ENCODE results near the gene PPP1R7. TPM values are rescaled to one million over a fixed set of nuclear protein-coding genes. Genes with fewer than 3 reads are reported as not detected.

The PPP1R7 gene
- total and polyA plus RNA-seq, 7 donors = 44.0 to 108 (median 72.5) TPM

DNA sequence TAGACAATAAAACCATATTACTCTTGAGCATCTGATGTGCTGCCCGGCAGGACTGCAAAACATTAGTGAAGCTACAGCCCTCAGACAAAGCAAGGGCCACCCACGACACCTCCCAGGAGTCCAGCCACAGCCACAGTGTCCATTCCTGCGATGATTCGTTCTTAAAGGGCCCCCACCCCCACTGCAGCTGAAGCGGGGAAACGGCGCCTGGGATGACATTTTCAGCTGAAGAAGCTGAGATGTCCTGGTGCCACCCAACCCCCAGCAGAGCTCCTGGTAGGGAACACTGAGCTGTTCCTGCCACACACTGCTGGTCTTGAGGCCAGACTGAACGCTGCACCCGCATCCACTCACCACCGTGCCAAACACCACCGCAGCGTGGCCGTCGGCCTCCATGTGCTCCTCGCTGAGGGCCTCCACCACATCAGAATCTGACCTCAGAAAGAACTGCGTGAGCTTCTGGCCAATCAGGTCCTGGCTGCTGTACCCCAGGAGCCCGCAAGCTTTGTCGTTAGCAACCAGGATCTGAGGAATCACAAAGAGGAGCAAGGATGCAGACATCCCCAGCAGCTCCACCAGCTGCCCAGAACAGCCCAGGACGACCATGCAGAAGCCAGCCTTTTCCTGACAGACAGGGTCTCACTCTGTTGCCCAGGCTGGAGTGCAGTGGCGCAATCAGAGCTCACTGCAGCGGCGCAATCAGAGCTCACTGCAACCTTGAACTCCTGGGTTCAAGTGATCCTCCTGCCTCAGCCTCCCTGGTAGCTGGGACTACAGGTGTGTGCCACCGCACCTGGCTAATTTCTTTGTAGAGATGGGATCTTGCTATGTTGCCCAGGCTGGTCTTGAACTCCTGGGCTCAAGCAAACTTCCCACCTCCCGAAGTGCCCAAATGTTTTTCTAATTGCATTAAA, 10.5 kb upstream of the PPP1R7 start:
- H3K36me3 ChIP-seq (ENCODE audit: insufficient read depth in 1 of 2, low read depth in 1 of 2) = no peaks in the 10 kb centered on the region
- intact Hi-C loops (cut with DNase I) = no loop called here
- DNase-seq = peak in 1 of 2 donors; percentile 29
- H3K4me3 ChIP-seq = no peak overlapping the region
- H3K4me1 ChIP-seq = no peaks in the 10 kb centered on the region
- no peaks in the 10 kb centered on the region for H3K27me3 ChIP-seq (ENCODE audit: insufficient read depth in 3 of 3, low read length in 2 of 3)
- TF ChIP-seq, protein P1, sequence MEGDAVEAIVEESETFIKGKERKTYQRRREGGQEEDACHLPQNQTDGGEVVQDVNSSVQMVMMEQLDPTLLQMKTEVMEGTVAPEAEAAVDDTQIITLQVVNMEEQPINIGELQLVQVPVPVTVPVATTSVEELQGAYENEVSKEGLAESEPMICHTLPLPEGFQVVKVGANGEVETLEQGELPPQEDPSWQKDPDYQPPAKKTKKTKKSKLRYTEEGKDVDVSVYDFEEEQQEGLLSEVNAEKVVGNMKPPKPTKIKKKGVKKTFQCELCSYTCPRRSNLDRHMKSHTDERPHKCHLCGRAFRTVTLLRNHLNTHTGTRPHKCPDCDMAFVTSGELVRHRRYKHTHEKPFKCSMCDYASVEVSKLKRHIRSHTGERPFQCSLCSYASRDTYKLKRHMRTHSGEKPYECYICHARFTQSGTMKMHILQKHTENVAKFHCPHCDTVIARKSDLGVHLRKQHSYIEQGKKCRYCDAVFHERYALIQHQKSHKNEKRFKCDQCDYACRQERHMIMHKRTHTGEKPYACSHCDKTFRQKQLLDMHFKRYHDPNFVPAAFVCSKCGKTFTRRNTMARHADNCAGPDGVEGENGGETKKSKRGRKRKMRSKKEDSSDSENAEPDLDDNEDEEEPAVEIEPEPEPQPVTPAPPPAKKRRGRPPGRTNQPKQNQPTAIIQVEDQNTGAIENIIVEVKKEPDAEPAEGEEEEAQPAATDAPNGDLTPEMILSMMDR (IDR thresholded peaks at IDR 0.05) = no peak
- ATAC-seq = no peak
- no peaks in the 10 kb centered on the region for H3K9me3 ChIP-seq
- WGBS, 3 donors = 92 to 95% (median 94%) methylated on average over 24 of the region's 24 CpGs
- H3K27ac ChIP-seq = no peak overlapping the region

DNA sequence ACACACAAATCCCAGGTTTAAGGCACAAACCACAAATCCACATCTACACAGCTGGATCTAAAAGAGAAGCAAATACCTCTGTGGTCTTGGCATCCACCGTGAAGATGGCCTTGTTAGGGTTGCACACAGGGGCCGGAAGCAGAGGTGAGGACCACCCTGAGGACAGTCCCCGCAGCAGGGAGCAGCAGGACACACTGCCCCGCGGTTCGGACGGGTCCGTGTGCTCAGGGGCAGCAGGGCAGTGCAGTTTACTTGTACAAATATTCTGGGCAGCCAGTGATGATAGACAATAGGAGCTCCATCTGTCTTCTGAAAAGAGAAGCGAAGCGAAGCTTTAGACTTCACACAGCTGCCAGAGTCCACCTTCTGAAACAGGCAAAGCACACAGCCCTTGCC, 9.8 kb upstream of the PPP1R7 start:
- TF ChIP-seq, protein P1 (IDR thresholded peaks at IDR 0.05) = no peak
- intact Hi-C loops (cut with DNase I) = no loop called here
- H3K9me3 ChIP-seq = no peaks in the 10 kb centered on the region
- no peaks in the 10 kb centered on the region for H3K27me3 ChIP-seq (ENCODE audit: insufficient read depth in 3 of 3, low read length in 2 of 3)
- no peaks in the 10 kb centered on the region for H3K4me1 ChIP-seq
- no peak for ATAC-seq
- no peak overlapping the region for H3K27ac ChIP-seq
- DNase-seq = peak in 1 of 2 donors; percentile 41
- 94 to 99% (median 97%) methylated on average over 10 of the region's 10 CpGs for WGBS, 3 donors
- no peak overlapping the region for H3K4me3 ChIP-seq
- no peaks in the 10 kb centered on the region for H3K36me3 ChIP-seq (ENCODE audit: insufficient read depth in 1 of 2, low read depth in 1 of 2)

DNA sequence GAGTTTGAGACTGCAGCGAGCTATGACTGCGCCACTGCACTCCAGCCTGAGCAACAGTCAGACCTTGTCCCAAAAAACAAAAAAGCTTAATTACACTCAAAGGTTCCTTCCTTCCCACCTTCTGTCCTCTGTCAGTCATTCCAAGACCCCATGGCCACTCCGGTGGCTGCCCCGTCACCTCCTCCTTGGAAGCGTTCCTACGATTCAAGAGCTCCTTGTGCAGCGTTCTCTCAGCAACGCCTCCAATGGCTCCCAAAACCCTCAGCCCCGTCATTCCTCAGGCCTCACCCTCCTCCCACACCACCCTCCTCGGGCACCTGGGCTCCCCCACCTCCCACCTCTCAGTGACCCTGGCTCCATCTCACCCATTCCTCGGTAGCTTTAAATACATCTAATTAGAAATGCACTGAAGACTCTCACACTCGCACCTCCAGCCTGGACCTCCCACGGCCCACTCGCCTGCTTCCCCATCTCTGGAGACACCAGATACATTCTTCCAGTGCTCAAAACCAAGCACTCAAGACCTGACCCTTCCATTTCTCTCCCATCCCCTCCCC, 9.0 kb upstream of the PPP1R7 start:
- H3K9me3 ChIP-seq = no peaks in the 10 kb centered on the region
- WGBS, 3 donors = 94 to 95% (median 95%) methylated on average over 14 of the region's 14 CpGs
- no peak overlapping the region for H3K4me3 ChIP-seq
- DNase-seq = peak in 1 of 2 donors; percentile 35
- TF ChIP-seq, protein P1 (IDR thresholded peaks at IDR 0.05) = no peak
- no peaks in the 10 kb centered on the region for H3K36me3 ChIP-seq (ENCODE audit: insufficient read depth in 1 of 2, low read depth in 1 of 2)
- no peak for ATAC-seq
- H3K4me1 ChIP-seq = no peaks in the 10 kb centered on the region
- H3K27ac ChIP-seq = no peak overlapping the region
- H3K27me3 ChIP-seq (ENCODE audit: insufficient read depth in 3 of 3, low read length in 2 of 3) = no peaks in the 10 kb centered on the region
- intact Hi-C loops (cut with DNase I) = no loop called here

DNA sequence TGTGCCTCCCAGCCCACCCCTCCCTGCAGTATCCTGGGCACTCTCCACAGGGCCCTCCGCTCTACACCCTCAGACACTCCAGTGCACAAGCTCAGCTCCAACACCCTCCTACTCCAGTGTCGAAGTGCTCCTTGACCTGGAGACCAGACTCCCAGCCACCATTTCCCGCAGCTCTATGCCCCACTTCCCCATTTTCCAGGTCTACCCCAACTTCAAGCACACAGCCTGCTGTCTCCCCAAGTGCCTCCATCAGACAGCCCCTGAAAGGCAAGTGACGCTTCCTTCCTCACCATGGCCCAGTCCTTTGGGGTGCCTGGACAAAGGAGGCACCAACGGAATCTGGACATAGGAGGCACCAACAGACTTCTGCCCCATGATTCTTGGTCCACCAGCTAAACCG, 8.2 kb upstream of the PPP1R7 start:
- no peaks in the 10 kb centered on the region for H3K4me1 ChIP-seq
- peak in 1 of 2 donors; percentile 19 for DNase-seq
- TF ChIP-seq, protein P1 (IDR thresholded peaks at IDR 0.05) = no peak
- H3K27me3 ChIP-seq (ENCODE audit: insufficient read depth in 3 of 3, low read length in 2 of 3) = no peaks in the 10 kb centered on the region
- ATAC-seq = no peak
- no peak overlapping the region for H3K27ac ChIP-seq
- WGBS, 3 donors = 93 to 98% (median 97%) methylated on average over 6 of the region's 6 CpGs
- H3K4me3 ChIP-seq = no peak overlapping the region
- H3K9me3 ChIP-seq = no peaks in the 10 kb centered on the region
- intact Hi-C loops (cut with DNase I) = no loop called here
- H3K36me3 ChIP-seq (ENCODE audit: insufficient read depth in 1 of 2, low read depth in 1 of 2) = no peaks in the 10 kb centered on the region

All from psoas muscle (tissue), 8 donors.